C4-2B (cell line): ENCODE data around the gene TMEM117.

Experiments used
- CTCF ChIP-seq: fragments of 450-650 bp; conservative IDR thresholded peaks from 2 replicates; pipeline ENCODE4 v1.5.1; 2017; ENCODE audit warnings: mild to moderate bottlenecking
- ZFX ChIP-seq: fragments of 450-650 bp; IDR thresholded peaks from 2 replicates; pipeline ENCODE4 v1.6.1; 2017

GRCh38 chr12:43786899-43787693, 48.8 kb upstream of the TMEM117 start:
- no peak for TF ChIP-seq CTCF
- no peak for TF ChIP-seq ZFX
